ENCODE data around the gene MFSD1.

Gene MFSD1

DNA sequence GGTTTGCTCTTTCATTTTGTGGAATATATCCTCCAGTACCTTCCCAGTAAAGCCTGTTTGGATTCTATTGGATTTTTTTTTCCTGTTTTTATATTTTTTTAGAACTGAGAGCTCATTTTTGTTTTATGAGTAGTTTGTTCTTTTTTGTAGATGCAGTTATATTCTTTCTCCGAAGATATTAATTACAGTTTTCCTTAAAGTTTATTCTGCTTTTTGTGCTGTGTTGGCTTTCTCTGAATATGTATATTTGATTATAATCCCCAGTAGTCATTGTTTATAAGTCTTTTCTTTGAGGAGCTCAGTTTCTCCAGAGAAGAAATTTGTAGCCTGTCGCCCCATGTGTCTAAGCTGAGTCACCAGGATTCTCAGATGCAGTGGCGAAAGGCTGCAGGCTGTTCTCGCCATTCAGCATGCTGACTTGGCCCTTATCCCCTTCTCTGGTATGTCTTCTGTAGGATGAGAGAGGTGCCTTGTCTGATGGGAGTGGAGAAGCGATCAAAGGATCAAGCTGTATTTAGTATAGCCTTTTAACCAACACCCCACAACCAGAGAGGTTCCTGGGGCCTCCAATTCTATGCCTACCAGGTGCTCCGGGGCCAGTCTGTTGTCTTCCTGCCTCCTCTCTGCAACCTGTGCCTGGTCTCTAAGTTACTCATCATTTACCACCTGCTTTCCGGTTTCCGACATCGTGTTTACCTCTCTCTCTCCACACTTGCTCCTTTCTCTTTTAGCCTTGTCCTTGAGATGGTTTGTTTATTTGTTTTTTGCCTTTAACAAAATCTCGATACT is 31.7 kb upstream of the MFSD1 start:
- no peak overlapping the region for H3K9ac ChIP-seq (ENCODE audit: low read length)
- no peaks in the 10 kb centered on the region for H3K9me3 ChIP-seq (ENCODE audit: control insufficient read depth, insufficient read depth, low read depth, low read length)
- H3K36me3 ChIP-seq (ENCODE audit: control insufficient read depth, insufficient read depth, low read length), result no peaks in the 10 kb centered on the region
- no peaks in the 10 kb centered on the region for H3K27me3 ChIP-seq (ENCODE audit: control insufficient read depth, insufficient read depth, low read length)
- no peak overlapping the region for H3K4me3 ChIP-seq (ENCODE audit: low read depth, low read length)
- H3K27ac ChIP-seq (ENCODE audit: low read depth, low read length), result no peak overlapping the region
- H3K4me1 ChIP-seq (ENCODE audit: control insufficient read depth, insufficient read depth, low read length), result peaks cover 10% of the 10 kb centered on the region

DNA sequence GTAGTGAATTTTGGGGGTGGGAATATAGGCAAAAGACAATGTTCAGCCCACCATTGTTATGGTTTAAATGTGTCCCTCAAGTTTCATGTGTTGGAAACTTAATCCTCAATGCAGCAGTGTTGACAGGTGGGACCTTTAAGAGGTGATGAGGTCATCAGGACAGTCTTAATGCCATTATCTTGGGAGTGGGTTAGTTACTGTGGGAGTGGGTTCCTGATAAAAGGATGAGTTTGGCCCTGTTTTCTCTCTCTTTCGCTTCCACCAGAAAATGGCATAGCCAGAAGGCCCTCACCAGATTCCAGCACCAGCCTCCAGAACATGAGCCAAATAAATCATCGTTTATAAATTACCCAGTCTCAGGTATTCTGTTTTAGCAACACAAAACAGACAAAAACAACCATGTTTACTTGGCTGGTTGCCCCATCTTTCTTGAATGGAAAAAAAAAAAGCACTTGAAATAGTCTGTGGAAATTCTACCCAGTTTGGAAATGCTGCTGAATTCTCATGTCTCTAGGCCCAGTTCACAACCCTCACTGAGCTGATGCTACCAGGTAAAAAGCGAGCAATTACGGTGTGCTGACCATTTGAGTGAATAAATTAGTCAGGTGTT is 31.0 kb upstream of the MFSD1 start:
- Histone ChIP-seq H3K27ac (ENCODE audit: low read depth, low read length) (no peak overlapping the region), H3K4me1 (ENCODE audit: control insufficient read depth, insufficient read depth, low read length) (peaks cover 10% of the 10 kb centered on the region), H3K9ac (ENCODE audit: low read length) (no peak overlapping the region), H3K4me3 (ENCODE audit: low read depth, low read length) (no peak overlapping the region), H3K27me3 (ENCODE audit: control insufficient read depth, insufficient read depth, low read length) (no peaks in the 10 kb centered on the region), H3K9me3 (ENCODE audit: control insufficient read depth, insufficient read depth, low read depth, low read length) (no peaks in the 10 kb centered on the region), H3K36me3 (ENCODE audit: control insufficient read depth, insufficient read depth, low read length) (no peaks in the 10 kb centered on the region)

DNA sequence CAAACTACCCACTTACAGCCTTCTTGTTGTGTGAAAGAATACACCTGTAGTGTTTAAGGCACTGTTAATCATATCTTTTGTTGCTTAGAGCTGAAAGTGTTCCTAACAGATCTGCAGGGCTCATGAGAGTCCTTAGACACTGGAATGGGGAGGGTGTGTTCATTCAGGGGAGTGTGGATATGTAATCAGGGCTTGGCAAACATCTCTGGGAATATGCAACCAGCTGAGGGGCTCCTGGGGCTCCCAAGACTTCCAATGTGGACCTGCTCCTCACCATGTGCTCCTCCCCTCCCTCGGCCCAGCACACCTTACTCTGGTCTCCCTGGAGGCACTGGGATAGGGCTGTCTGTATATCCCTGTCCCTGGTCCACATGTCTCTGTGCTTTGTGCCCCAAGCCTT is 30.3 kb upstream of the MFSD1 start:
- H3K9ac ChIP-seq (ENCODE audit: low read length), result no peak overlapping the region
- H3K27ac ChIP-seq (ENCODE audit: low read depth, low read length), result no peak overlapping the region
- H3K36me3 ChIP-seq (ENCODE audit: control insufficient read depth, insufficient read depth, low read length), result no peaks in the 10 kb centered on the region
- no peaks in the 10 kb centered on the region for H3K27me3 ChIP-seq (ENCODE audit: control insufficient read depth, insufficient read depth, low read length)
- H3K9me3 ChIP-seq (ENCODE audit: control insufficient read depth, insufficient read depth, low read depth, low read length), result no peaks in the 10 kb centered on the region
- H3K4me3 ChIP-seq (ENCODE audit: low read depth, low read length), result no peak overlapping the region
- H3K4me1 ChIP-seq (ENCODE audit: control insufficient read depth, insufficient read depth, low read length), result peaks cover 10% of the 10 kb centered on the region

DNA sequence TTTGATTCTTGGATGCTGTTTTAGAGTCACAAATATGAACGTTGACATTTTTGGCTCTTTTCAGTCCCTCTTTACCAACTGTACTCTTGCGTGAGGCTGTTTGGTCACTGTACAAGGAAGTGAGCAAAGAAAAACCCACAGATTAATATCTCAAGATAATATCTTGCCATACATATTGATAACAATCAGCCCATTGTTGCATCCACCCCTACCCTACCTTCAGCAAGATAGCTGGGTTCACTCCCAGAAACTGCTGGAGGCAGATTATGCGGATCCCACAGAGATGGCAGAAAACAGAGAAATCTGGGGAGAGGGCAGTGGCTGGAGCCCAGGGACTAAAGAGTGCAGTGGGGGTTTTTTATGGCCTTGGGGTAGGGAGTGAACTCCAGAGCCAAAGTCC is 29.9 kb upstream of the MFSD1 start:
- no peaks in the 10 kb centered on the region for H3K36me3 ChIP-seq (ENCODE audit: control insufficient read depth, insufficient read depth, low read length)
- H3K4me1 ChIP-seq (ENCODE audit: control insufficient read depth, insufficient read depth, low read length), result peaks cover 10% of the 10 kb centered on the region
- H3K9me3 ChIP-seq (ENCODE audit: control insufficient read depth, insufficient read depth, low read depth, low read length), result no peaks in the 10 kb centered on the region
- no peak overlapping the region for H3K27ac ChIP-seq (ENCODE audit: low read depth, low read length)
- H3K27me3 ChIP-seq (ENCODE audit: control insufficient read depth, insufficient read depth, low read length), result no peaks in the 10 kb centered on the region
- H3K9ac ChIP-seq (ENCODE audit: low read length), result no peak overlapping the region
- H3K4me3 ChIP-seq (ENCODE audit: low read depth, low read length), result no peak overlapping the region

DNA sequence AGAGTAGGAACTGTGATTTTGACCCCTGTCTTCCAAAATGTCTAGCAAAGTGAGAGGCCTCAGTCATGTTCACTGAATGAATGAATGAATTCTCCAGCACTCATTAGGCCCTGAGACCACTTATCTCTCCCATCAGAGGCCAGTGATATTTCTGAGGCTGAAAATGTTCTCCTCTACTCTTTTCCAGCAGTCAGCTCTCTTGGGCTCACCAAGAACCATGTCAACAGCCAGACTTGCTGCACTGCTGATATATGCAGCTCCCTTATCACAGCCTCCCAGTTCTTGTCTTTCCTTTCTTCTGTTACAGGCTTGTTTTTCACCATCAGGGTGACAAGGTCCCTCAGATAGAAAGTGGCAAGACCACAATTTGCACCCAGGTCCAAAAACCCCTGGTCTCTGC is 28.7 kb upstream of the MFSD1 start:
- no peaks in the 10 kb centered on the region for H3K9me3 ChIP-seq (ENCODE audit: control insufficient read depth, insufficient read depth, low read depth, low read length)
- no peak overlapping the region for H3K27ac ChIP-seq (ENCODE audit: low read depth, low read length)
- peaks cover 7% of the 10 kb centered on the region for H3K4me1 ChIP-seq (ENCODE audit: control insufficient read depth, insufficient read depth, low read length)
- H3K4me3 ChIP-seq (ENCODE audit: low read depth, low read length), result no peak overlapping the region
- H3K36me3 ChIP-seq (ENCODE audit: control insufficient read depth, insufficient read depth, low read length), result no peaks in the 10 kb centered on the region
- no peak overlapping the region for H3K9ac ChIP-seq (ENCODE audit: low read length)
- H3K27me3 ChIP-seq (ENCODE audit: control insufficient read depth, insufficient read depth, low read length), result no peaks in the 10 kb centered on the region

DNA sequence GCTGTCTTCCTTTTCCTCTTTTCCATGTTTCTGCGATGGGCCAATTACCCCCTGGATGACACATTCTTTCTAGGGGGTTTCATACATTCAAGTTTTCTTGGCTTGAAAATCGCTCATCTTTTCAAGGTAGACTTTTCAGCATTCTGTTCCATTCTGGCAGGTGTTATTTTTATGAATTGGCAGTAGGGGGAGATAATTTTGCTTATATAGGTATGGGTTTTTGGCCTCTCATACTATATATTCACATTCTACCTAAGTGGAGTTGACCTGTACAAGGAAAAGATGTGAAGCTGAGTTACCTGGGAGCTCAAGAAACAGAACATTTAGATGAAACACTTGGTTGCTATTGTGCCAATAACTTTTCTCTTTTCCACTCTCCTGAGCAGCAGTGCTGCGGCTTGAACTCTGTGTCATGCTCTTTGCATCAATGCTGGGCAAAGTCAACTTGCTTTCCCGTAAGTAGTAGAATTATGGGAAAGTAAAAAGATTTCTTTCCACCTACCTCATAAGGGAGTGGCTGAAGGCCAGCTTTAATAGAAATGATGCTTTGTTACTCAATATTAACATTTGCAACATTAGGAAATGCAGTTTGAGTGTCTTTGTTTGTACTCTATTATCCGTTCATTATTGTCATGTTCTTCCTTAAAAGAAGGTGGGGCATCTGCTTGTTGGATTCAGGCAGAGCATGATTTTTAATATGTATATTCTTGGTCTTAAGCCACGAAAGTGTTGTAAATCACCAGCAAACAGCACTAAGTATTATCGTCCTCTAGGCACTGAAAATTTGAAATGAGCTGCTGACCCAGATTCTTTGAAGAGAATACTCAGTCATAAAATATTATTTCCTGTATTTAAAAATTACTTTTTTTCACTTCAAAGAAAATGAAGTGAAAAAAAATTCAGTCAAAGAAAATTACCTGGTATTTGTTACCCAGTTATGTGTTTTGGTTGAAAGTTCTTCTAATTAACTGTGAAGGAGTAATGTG is 27.7 kb upstream of the MFSD1 start:
- Histone ChIP-seq H3K4me1 (ENCODE audit: control insufficient read depth, insufficient read depth, low read length) (no peaks in the 10 kb centered on the region), H3K27ac (ENCODE audit: low read depth, low read length) (no peak overlapping the region), H3K27me3 (ENCODE audit: control insufficient read depth, insufficient read depth, low read length) (no peaks in the 10 kb centered on the region), H3K36me3 (ENCODE audit: control insufficient read depth, insufficient read depth, low read length) (no peaks in the 10 kb centered on the region), H3K9ac (ENCODE audit: low read length) (no peak overlapping the region), H3K9me3 (ENCODE audit: control insufficient read depth, insufficient read depth, low read depth, low read length) (no peaks in the 10 kb centered on the region), H3K4me3 (ENCODE audit: low read depth, low read length) (no peak overlapping the region)

DNA sequence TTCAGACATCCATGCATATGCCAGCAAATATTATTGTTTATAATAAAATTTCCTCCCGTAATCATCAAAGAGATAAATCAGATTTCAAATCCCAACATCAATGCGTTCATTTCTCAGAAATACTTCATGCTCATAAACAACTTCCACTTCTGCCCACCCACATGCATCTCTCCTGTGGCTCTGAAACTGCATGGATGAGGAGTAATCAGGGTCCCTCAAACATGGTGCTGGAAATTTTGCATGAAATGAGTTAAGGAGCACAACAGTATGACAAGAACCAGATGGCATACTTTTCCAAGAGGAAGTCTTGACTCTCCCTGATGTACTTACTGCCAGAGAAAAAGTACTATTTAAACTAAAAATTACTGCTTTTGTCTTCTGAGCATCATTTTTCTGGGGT is 26.9 kb upstream of the MFSD1 start:
- Histone ChIP-seq H3K9me3 (ENCODE audit: control insufficient read depth, insufficient read depth, low read depth, low read length) (no peaks in the 10 kb centered on the region), H3K9ac (ENCODE audit: low read length) (no peak overlapping the region), H3K27ac (ENCODE audit: low read depth, low read length) (no peak overlapping the region), H3K4me1 (ENCODE audit: control insufficient read depth, insufficient read depth, low read length) (no peaks in the 10 kb centered on the region), H3K4me3 (ENCODE audit: low read depth, low read length) (no peak overlapping the region), H3K27me3 (ENCODE audit: control insufficient read depth, insufficient read depth, low read length) (no peaks in the 10 kb centered on the region), H3K36me3 (ENCODE audit: control insufficient read depth, insufficient read depth, low read length) (no peaks in the 10 kb centered on the region)

DNA sequence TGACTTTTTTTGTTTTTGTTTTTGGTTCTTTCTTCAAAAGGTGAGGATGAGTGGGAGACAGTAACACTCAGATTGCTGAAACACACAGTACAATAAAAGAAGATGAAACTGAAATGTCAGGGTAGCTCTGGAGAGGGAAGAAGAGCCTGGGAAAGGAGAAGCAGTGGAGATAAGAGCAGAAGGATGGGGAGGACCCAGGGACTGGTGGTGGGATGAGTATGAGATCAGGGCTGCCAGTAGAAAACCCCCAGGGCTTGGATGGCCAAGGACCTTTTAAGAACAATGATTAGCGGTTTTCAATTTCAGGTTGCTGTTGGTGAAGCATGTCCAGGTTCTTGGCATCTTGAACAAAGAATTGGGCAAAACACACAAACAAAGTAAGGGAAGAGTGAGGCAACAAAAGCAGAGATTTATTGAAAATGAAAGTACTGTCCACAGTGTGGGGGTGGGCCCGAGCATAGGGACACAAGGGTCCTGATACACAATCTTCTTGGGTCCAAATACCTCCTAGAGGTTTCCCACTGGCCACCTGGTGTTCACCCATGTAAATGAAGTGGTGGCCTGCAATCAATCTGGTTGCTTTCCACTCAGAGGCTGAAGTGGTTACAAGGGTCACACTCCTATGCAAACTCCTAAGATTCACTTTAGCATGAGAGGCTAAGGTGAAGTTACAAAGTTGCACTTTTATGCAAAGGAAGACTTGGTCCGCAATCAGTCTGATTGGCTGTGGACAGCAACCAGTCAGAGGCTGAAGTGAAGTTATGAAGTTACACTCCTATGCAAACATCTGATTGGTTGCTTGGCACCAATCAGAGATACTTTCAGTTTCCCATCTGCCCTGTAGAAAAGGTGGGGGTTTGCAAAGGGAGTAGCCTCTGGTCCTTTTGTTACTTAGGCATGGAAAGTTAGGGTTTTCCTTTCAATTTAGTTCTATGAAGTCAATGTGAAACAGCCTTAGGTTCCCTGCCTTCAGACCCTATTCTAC is 26.1 kb upstream of the MFSD1 start:
- H3K4me1 ChIP-seq (ENCODE audit: control insufficient read depth, insufficient read depth, low read length), result no peaks in the 10 kb centered on the region
- no peaks in the 10 kb centered on the region for H3K36me3 ChIP-seq (ENCODE audit: control insufficient read depth, insufficient read depth, low read length)
- H3K27me3 ChIP-seq (ENCODE audit: control insufficient read depth, insufficient read depth, low read length), result no peaks in the 10 kb centered on the region
- H3K9ac ChIP-seq (ENCODE audit: low read length), result no peak overlapping the region
- H3K9me3 ChIP-seq (ENCODE audit: control insufficient read depth, insufficient read depth, low read depth, low read length), result no peaks in the 10 kb centered on the region
- H3K4me3 ChIP-seq (ENCODE audit: low read depth, low read length), result no peak overlapping the region
- H3K27ac ChIP-seq (ENCODE audit: low read depth, low read length), result no peak overlapping the region

DNA sequence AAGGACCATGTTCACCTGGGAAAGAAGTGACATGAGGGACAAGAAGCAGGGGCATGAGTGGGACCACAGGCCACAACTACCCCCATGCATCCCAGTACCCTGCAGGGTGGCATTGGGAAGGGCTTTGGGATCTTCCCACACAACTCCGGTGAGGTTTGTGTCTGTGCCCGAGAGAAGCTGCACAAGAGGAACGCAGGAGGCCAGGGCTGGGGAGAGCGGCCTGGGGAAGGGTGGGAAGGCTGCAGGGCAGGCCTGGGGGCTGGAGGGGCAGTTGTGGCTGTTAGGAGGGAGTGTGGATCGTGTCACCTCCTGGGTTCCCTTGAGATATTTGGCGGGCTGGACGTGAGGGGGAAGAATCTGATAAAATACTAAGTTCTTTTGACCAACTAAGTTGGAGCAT is 25.3 kb upstream of the MFSD1 start:
- Histone ChIP-seq H3K9ac (ENCODE audit: low read length) (no peak overlapping the region), H3K27me3 (ENCODE audit: control insufficient read depth, insufficient read depth, low read length) (no peaks in the 10 kb centered on the region), H3K4me1 (ENCODE audit: control insufficient read depth, insufficient read depth, low read length) (no peaks in the 10 kb centered on the region), H3K36me3 (ENCODE audit: control insufficient read depth, insufficient read depth, low read length) (no peaks in the 10 kb centered on the region), H3K9me3 (ENCODE audit: control insufficient read depth, insufficient read depth, low read depth, low read length) (no peaks in the 10 kb centered on the region), H3K4me3 (ENCODE audit: low read depth, low read length) (no peak overlapping the region), H3K27ac (ENCODE audit: low read depth, low read length) (no peak overlapping the region)

DNA sequence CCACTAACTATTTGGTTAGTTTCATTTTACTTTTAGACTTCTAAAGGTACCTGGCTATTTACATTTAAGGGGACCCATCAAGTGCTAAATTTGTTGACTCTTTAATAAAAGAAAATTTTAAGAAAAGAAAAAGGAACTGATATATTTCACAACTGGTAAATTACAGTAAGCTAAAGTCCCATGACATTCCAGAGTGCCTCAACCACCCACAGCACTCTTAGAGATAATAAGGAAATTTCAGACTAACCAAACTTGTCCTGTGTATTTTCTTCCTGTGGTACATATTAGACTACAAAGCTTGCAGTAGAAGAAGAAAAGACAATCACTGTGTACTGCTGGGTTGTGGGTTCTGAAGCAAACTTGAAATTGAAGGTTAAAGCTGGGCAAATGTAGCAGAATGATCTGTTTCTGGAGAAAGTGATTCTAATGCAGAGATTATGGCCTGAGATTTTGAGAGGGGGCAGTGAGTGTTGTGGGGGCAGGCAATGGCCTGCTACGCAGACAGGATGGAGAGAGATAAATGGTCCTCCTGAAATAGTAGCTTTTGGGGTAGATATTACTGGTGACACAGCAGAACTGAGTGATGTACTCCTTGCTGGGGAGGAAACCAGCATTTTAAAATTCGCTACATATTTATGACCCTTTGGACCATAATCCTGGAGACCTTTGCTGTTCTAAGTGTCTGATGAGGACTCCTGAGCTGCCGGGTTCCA is 24.5 kb upstream of the MFSD1 start:
- Histone ChIP-seq H3K27ac (ENCODE audit: low read depth, low read length) (no peak overlapping the region), H3K4me1 (ENCODE audit: control insufficient read depth, insufficient read depth, low read length) (no peaks in the 10 kb centered on the region), H3K36me3 (ENCODE audit: control insufficient read depth, insufficient read depth, low read length) (no peaks in the 10 kb centered on the region), H3K4me3 (ENCODE audit: low read depth, low read length) (no peak overlapping the region), H3K9ac (ENCODE audit: low read length) (no peak overlapping the region), H3K27me3 (ENCODE audit: control insufficient read depth, insufficient read depth, low read length) (no peaks in the 10 kb centered on the region), H3K9me3 (ENCODE audit: control insufficient read depth, insufficient read depth, low read depth, low read length) (no peaks in the 10 kb centered on the region)
